ENCODE measurements around the gene ZFP36L1. TPM values are rescaled to one million over a fixed set of nuclear protein-coding genes. Genes with fewer than 3 reads are reported as not detected.

The ZFP36L1 gene
- total RNA-seq, 1 experiment from 2014 or later = 34.7 TPM

DNA sequence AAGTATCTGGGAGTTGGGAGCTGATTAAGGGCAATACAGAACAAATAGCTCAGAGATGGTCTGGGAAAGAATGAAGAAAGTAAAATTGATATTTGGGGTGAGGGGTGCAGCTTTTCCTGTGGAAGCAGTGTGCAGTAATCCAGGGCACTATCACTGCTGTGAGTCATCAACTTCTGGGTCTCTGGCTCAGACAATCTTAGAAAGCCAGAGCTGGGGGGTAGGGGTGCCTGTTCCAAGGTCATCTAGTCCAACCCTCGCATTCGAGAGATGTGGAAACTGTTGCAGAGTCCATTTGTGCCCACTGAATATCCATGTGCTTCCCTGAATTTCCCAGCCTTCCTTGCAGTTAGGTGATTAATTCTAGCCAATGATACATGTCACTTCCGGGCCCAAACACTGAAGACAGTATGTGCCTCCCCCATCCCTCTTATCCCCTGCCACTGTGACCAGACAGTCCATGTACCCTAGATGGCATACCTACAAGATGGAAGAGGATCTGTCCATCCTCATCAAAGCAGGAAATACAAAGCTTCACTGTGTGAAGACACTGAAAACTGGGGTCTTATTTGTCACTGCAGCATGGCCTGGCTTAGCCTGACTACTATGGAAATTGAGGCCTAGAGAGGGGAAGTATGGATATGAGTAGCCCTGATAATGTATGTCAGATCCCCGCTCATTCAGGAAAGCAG, 51.9 kb downstream of the ZFP36L1 start:
- no peak for DNase-seq (ENCODE audit: low read depth)

DNA sequence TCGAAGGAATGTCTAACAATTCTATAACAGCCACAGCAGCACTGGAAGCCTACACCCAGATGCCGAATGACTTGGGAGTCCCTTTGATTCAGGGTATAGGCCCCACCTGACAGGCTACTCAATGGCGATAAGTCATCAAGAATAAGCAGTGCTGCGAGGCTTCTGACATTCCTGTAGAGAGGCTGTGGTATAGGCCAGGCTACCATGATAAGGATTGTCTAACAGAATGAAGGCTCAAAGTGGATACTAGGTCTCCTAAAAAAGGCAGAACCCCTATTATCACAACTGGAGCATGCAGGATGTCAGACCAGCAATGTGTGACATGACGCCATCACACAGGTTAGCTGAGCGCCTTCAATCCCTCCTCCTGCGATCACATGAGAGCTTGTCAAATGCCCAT, 53.2 kb downstream of the ZFP36L1 start:
- DNase-seq (ENCODE audit: low read depth) = no peak

DNA sequence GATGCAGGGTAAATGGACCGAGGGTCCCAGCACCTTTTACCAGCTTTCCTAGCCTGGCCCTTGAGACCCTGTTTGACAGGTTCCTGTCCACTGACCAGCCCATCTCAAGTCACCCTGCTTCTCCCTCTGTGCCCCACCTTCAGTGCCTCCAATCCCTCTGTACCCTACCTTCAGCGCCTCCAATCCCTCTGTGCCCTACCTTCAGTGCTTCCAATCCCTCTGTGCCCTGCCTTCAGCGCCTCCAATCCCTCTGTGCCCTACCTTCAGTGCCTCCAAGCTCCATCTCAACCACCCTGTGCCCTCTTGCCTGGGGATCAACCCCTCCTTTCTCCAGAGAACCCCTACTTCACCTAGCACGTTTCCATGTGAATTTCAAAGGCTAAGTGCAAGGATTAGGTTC, 54.3 kb downstream of the ZFP36L1 start:
- no peak for DNase-seq (ENCODE audit: low read depth)

Other genes with a start within 250 kb of the ZFP36L1 start
- gene ACTN1, start 186.2 kb upstream of the ZFP36L1 start, total RNA-seq (2014; rRNA removed; shearing (Covaris generic)) = 317 and 318 TPM in 2 replicates